ENCODE measurements around the gene MYO9B. TPM values are rescaled to one million over a fixed set of nuclear protein-coding genes. Genes with fewer than 3 reads are reported as not detected.

Gene MYO9B
- total and polyA plus RNA-seq, 9 donors = 18.0 to 55.5 (median 39.7) TPM

GRCh38 chr19:17226002-17226933 is 150.7 kb downstream of the MYO9B start, which contains the start of gene OCEL1:
OCEL1 (plus strand) TSS chr19:17226226; CDS start chr19:17226248, 22 bp downstream.
- peak within 1 kb of the TSS; percentile 96 for H3K27ac ChIP-seq (ENCODE audit: low read length)
- H3K9me3 ChIP-seq (replicated peaks; ENCODE audit: control insufficient read depth, low read depth, low read length) = no peaks in the 10 kb centered on the region
- under 1% methylated on average over 88 of the region's 90 CpGs for WGBS (ENCODE audit: insufficient coverage)
- H3K4me1 ChIP-seq (ENCODE audit: control insufficient read depth, insufficient read depth, low read length) = peaks cover 15% of the 10 kb centered on the region
- no peaks in the 10 kb centered on the region for H3K27me3 ChIP-seq (ENCODE audit: control insufficient read depth, insufficient read depth, low read length)
- DNase-seq = peak; percentile 99
- H3K4me3 ChIP-seq (ENCODE audit: low read length) = peak within 1 kb of the TSS; percentile 82
- peaks cover 20% of the 10 kb centered on the region for H3K36me3 ChIP-seq (ENCODE audit: control insufficient read depth, insufficient read depth, low read length)

- peaks cover 15% of the 10 kb centered on the region for H3K4me1 ChIP-seq (ENCODE audit: control insufficient read depth, insufficient read depth, low read length)
- H3K9me3 ChIP-seq (replicated peaks; ENCODE audit: control insufficient read depth, low read depth, low read length) = no peaks in the 10 kb centered on the region
- DNase-seq = no peak
- H3K27ac ChIP-seq (ENCODE audit: low read length) = no peak overlapping the region
- H3K27me3 ChIP-seq (ENCODE audit: control insufficient read depth, insufficient read depth, low read length) = no peaks in the 10 kb centered on the region
- peaks cover 35% of the 10 kb centered on the region for H3K36me3 ChIP-seq (ENCODE audit: control insufficient read depth, insufficient read depth, low read length)
- 58% methylated on average over 7 of the region's 13 CpGs for WGBS (ENCODE audit: insufficient coverage)
- no peak overlapping the region for H3K4me3 ChIP-seq (ENCODE audit: low read length)
Observed at GRCh38 chr19:17227798-17228367, 152.3 kb downstream of the MYO9B start.

GRCh38 chr19:17229890-17230289 is 154.3 kb downstream of the MYO9B start:
- no peak for DNase-seq
- Histone ChIP-seq H3K9me3 (replicated peaks; ENCODE audit: control insufficient read depth, low read depth, low read length) (no peaks in the 10 kb centered on the region), H3K27me3 (ENCODE audit: control insufficient read depth, insufficient read depth, low read length) (no peaks in the 10 kb centered on the region), H3K4me3 (ENCODE audit: low read length) (no peak overlapping the region), H3K27ac (ENCODE audit: low read length) (no peak overlapping the region), H3K36me3 (ENCODE audit: control insufficient read depth, insufficient read depth, low read length) (peaks cover 48% of the 10 kb centered on the region), H3K4me1 (ENCODE audit: control insufficient read depth, insufficient read depth, low read length) (peaks cover 23% of the 10 kb centered on the region)
- WGBS (ENCODE audit: insufficient coverage) = 70% methylated on average over 2 of the region's 3 CpGs

GRCh38 chr19:17232258-17232657 is 156.7 kb downstream of the MYO9B start:
- H3K36me3 ChIP-seq (ENCODE audit: control insufficient read depth, insufficient read depth, low read length) = peaks cover 53% of the 10 kb centered on the region
- WGBS (ENCODE audit: insufficient coverage) = 91% methylated on average over 24 of the region's 25 CpGs
- H3K4me1 ChIP-seq (ENCODE audit: control insufficient read depth, insufficient read depth, low read length) = peaks cover 26% of the 10 kb centered on the region

GRCh38 chr19:17234911-17235299 is 159.3 kb downstream of the MYO9B start:
- peaks cover 60% of the 10 kb centered on the region for H3K36me3 ChIP-seq (ENCODE audit: control insufficient read depth, insufficient read depth, low read length)
- no peaks in the 10 kb centered on the region for H3K9me3 ChIP-seq (replicated peaks; ENCODE audit: control insufficient read depth, low read depth, low read length)
- 33% methylated on average over 3 of the region's 11 CpGs for WGBS (ENCODE audit: insufficient coverage)
- DNase-seq = no peak
- H3K4me1 ChIP-seq (ENCODE audit: control insufficient read depth, insufficient read depth, low read length) = peaks cover 23% of the 10 kb centered on the region
- peak overlapping the region; percentile 54 for H3K4me3 ChIP-seq (ENCODE audit: low read length)
- H3K27me3 ChIP-seq (ENCODE audit: control insufficient read depth, insufficient read depth, low read length) = no peaks in the 10 kb centered on the region
- H3K27ac ChIP-seq (ENCODE audit: low read length) = peak overlapping the region; percentile 69

More at GRCh38 chr19:17232258-17232657, 156.7 kb downstream of the MYO9B start:
- Histone ChIP-seq H3K27ac (ENCODE audit: low read length) (no peak overlapping the region), H3K9me3 (replicated peaks; ENCODE audit: control insufficient read depth, low read depth, low read length) (no peaks in the 10 kb centered on the region), H3K27me3 (ENCODE audit: control insufficient read depth, insufficient read depth, low read length) (no peaks in the 10 kb centered on the region), H3K4me3 (ENCODE audit: low read length) (no peak overlapping the region)
- DNase-seq = no peak

- DNase-seq = peak; percentile 83
Observed at GRCh38 chr19:17235300-17235970, 159.9 kb downstream of the MYO9B start.

GRCh38 chr19:17235971-17236777 is 160.6 kb downstream of the MYO9B start:
- Histone ChIP-seq H3K27me3 (ENCODE audit: control insufficient read depth, insufficient read depth, low read length) (no peaks in the 10 kb centered on the region), H3K4me3 (ENCODE audit: low read length) (peak overlapping the region; percentile 54), H3K9me3 (replicated peaks; ENCODE audit: control insufficient read depth, low read depth, low read length) (no peaks in the 10 kb centered on the region), H3K4me1 (ENCODE audit: control insufficient read depth, insufficient read depth, low read length) (peaks cover 23% of the 10 kb centered on the region), H3K27ac (ENCODE audit: low read length) (peak overlapping the region; percentile 42), H3K36me3 (ENCODE audit: control insufficient read depth, insufficient read depth, low read length) (peaks cover 58% of the 10 kb centered on the region)
- WGBS (ENCODE audit: insufficient coverage) = no CpG with 5 or more reads among the region's 27 CpGs
- DNase-seq = no peak

More at GRCh38 chr19:17235300-17235970, 159.9 kb downstream of the MYO9B start:
- Histone ChIP-seq H3K9me3 (replicated peaks; ENCODE audit: control insufficient read depth, low read depth, low read length) (no peaks in the 10 kb centered on the region), H3K4me1 (ENCODE audit: control insufficient read depth, insufficient read depth, low read length) (peaks cover 23% of the 10 kb centered on the region), H3K4me3 (ENCODE audit: low read length) (peak overlapping the region; percentile 54), H3K36me3 (ENCODE audit: control insufficient read depth, insufficient read depth, low read length) (peaks cover 60% of the 10 kb centered on the region), H3K27ac (ENCODE audit: low read length) (peak overlapping the region; percentile 69), H3K27me3 (ENCODE audit: control insufficient read depth, insufficient read depth, low read length) (no peaks in the 10 kb centered on the region)
- WGBS (ENCODE audit: insufficient coverage) = 1% methylated on average over 79 of the region's 80 CpGs

- H3K36me3 ChIP-seq (ENCODE audit: control insufficient read depth, insufficient read depth, low read length) = peaks cover 50% of the 10 kb centered on the region
- WGBS (ENCODE audit: insufficient coverage) = 61% methylated on average over 5 of the region's 18 CpGs
- H3K9me3 ChIP-seq (replicated peaks; ENCODE audit: control insufficient read depth, low read depth, low read length) = no peaks in the 10 kb centered on the region
Observed at GRCh38 chr19:17236811-17237543, 161.4 kb downstream of the MYO9B start.

More at GRCh38 chr19:17236811-17237543, 161.4 kb downstream of the MYO9B start:
- Histone ChIP-seq H3K27ac (ENCODE audit: low read length) (no peak overlapping the region), H3K27me3 (ENCODE audit: control insufficient read depth, insufficient read depth, low read length) (no peaks in the 10 kb centered on the region), H3K4me3 (ENCODE audit: low read length) (no peak overlapping the region), H3K4me1 (ENCODE audit: control insufficient read depth, insufficient read depth, low read length) (peaks cover 26% of the 10 kb centered on the region)
- DNase-seq = no peak

All from muscle of leg (tissue), 11 donors.